GM18507 (cell line): ENCODE results near the gene TBC1D3G.
"Not testable (repeated sequence)": the region's sequence is repeated elsewhere in the genome, so short reads cannot be mapped to it uniquely, and the experiment has no call there.

Experiments
- DNase-seq: peaks from one replicate; pipeline ENCODE4 v3.0.0; 2011; ENCODE audit warnings: low read depth; ENCODE audit not compliant: insufficient read length; ENCODE audit errors: extremely low spot score
- FAIRE-seq: peaks from 2 replicates; lab custom pipeline; 2011; peaks lifted over from hg19 to GRCh38; lab: Jason Lieb, UNC

TBC1D3G gene

DNA sequence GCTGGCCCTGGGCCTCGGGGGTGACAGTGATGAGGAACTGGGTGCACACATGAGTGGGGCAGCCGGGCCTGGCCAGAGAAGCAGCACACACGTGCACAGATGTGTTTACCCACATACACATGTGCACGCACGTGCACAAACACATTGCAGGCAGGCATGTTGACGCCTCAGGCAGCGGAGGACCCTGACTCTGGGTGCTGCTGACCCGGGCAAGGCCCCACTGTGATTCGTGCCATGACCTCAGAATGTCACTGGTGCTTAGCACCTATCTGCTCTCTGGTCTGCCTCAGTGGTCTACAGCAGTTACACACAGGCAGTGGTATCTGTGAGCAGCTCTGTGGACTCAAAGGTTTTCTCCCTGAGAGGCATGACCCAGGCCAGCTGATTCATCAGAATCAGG, at the start of gene TBC1D3G:
Gene TBC1D3G (plus strand): TSS at position 301 of the 400 bp plus-strand sequence. CDS start 1,528 bp downstream, outside the sequence.
- DNase-seq, FAIRE-seq: not testable (repeated sequence)

DNA sequence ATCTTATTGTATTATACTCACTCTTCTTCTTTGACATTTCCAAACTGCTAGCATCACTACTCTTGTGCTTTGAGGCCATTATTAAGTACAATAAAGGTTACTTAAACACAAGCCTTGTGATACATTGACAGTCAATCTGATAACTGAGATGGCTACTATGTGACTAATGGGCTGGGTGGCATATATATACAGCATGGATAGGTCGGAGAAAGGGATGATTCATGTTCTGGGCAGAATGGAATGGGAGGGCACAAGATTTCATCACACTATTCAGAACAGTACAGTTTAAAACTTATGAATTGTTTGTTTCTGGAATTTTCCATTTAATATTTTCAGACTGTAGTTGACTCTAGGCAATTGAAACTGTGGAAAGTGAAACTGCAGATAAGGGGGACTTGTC, 40.4 kb upstream of the TBC1D3G start:
- not testable (repeated sequence) for FAIRE-seq, DNase-seq

DNA sequence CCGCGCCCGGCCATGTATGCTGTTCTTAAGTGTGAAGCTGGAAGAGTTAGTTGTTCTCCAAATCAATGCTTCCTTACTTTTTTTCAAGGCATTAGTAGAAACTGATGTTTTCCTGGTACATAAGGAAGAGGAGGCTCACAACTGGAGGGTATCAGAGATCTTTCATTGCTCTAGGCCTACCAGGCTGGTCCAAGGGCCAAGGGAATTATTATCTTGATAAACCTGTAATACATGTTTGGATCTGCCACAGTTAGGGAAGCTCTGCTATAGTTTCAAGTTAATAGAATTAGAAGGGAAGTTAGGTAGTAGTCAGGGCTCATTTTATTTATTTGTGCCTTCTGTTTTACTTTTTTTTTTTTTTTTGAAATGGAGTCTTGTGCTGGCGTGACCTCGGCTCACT, 39.5 kb upstream of the TBC1D3G start:
- FAIRE-seq, DNase-seq: not testable (repeated sequence)

DNA sequence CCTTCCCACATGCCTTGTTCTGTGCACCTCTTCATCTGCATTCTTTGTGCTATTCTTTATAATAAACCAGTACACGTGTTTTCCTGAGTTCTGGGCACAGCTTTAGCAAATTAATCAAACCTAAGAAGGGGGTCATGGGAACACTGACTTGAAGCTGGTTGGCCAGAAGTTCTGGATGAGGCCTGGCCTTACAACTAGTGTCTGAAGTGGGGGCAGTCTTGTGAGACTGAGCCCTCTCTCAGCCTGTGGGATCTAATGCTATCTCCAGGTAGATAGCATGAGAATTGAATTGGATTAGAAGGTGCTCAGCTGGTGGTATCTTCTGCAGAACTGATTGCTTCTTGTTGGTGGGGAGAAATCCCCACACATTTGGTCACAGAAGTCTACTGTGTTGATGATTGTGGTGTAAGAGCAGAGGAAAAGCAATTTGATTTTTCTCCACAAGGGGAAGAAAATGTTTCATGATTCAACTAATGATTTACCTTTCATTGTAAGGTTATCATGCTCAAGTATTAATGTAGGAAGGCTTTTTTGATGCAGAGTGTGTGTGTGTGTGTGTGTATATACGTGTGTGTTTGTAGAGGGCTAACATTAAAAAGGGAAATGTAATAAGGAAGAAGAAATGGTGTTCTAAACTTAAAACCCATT, 33.6 kb upstream of the TBC1D3G start:
- DNase-seq, FAIRE-seq: not testable (repeated sequence)

DNA sequence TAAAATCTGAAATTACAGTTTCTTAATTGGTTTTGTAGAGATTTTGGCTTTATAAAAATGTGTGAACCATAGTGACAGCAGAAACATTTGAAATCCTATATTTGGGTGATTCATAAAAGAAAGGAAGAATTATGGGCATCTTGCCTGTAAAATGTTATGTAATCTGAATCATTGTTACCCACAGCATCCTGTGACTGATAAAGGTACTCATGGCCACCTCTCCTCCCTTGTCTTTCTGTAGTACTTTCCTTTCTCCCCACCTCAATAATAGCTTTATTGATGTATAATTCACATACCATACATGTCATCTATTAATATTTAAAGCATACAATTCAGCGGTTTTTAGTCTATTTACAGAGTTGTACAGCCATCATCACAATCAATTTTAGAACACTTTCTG, 28.5 kb upstream of the TBC1D3G start:
- DNase-seq, FAIRE-seq: not testable (repeated sequence)

DNA sequence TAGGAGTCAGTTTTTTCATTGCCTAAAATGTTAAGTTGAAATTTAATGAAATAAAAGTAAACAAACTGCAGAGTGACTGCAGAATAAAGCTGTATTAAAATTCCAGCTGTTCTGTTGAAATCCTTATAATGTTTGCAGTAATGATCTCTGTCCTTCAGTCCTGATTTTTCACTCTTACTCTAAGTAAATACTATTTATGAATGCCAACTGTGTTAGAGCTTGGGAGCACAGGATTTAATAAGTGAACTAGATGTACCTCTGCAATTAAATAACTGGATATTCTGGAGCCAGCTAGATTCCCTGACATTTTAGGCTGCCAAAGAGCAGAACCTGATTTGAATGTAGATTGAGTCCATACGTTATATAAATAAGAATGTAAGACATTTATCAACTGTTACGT, 7.9 kb upstream of the TBC1D3G start:
- not testable (repeated sequence) for DNase-seq, FAIRE-seq

DNA sequence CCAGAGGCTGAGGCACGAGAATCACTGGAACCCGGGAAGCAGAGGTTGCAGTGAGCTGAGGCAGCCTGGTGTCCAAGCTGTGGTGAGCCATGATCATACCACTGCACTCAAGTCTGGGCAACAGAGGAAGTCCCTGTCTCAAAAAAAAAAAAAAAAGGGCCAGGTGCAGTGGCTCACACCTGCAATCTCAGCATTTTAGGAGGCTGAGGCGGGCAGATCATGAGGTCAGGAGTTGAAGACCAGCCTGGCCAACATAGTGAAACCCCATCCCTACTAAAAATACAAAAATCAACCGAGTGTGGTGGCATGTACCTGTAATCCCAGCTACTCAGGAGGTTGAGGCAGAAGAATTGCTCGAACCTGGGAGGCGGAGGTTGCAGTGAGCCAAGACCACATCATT, 38.8 kb downstream of the TBC1D3G start:
- not testable (repeated sequence) for DNase-seq, FAIRE-seq

DNA sequence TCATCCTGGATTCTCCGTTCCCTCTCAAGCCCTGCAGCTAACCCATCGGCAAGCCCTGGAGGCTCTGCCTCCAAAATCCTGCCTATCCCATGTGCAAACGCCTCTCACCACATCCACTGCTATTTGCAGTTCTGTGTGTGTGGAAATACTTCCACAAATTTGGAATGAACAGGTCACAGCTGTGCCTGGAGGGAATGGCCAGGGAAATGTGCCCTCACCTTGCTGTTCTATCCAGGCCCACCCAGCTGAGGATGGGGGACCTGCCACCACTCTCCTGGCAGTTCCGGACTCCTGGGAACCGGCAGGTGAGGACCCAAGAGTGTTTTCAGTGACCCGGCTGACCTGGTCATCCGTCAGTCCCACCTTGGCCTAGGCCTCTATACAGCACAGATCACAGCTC, 52.3 kb downstream of the TBC1D3G start:
- not testable (repeated sequence) for FAIRE-seq, DNase-seq
